ENCODE results near the gene G3BP1.
"Not testable (repeated sequence)": the region's sequence is repeated elsewhere in the genome, so short reads cannot be mapped to it uniquely, and the experiment has no call there.

G3BP1 gene

DNA sequence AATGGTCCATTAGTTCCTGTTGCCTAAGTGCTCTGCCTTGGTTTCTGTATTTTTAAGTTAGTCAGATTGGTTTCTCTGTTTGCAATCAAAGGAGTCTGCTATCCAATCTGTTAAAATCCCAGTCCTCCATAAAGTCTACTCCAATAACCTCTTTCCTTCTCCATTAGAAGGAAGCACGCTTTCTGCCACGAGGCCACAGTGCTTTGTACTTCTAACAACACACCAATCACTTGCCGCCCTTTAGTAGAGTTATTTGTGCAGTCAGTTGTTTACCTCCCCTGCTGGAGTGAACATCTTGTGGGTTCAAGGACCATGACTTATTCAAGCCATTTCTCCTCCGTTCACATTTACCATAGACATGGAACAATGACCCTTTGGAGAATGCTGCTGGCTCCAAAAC is 83.9 kb downstream of the G3BP1 start:
- no peak overlapping the region for H3K4me2 ChIP-seq (ENCODE audit: low read length)

DNA sequence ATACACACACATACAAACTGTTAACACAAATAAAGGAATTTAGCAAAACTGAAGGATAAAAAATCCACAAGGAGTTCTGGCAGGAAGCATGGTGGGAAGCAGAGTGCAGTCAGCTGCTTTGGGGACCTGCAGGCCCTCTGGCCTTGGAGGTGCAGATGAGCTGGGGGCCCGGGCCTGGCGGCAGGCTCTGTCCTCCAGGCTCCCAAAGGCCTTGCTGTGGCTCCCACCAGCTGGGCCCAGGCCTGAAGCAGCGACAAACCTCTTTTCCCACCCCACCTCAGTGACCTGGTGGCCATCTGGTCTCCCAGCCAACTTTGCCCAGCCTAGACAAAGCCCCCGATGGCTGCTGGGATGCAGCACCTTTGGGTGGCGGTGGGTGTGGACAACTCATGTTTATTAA is 85.1 kb downstream of the G3BP1 start:
- Histone ChIP-seq H3K79me2 (ENCODE audit: insufficient read depth, low read length) (no peaks in the 10 kb centered on the region), H3K27me3 (ENCODE audit: insufficient read depth, low read length) (no peaks in the 10 kb centered on the region), H3F3A (ENCODE audit: insufficient read depth, low read length) (no peaks in the 10 kb centered on the region), H3K4me3 (ENCODE audit: low read depth, low read length, poor library complexity, severe bottlenecking) (no peak overlapping the region), H4K20me1 (ENCODE audit: insufficient read depth, low read length) (no peaks in the 10 kb centered on the region), H3K9me2 (ENCODE audit: low read depth, low read length) (no peaks in the 10 kb centered on the region), H2AFZ (ENCODE audit: low read length) (no peak overlapping the region), H3K4me1 (ENCODE audit: insufficient read depth, low read length, severe bottlenecking) (no peaks in the 10 kb centered on the region), H3K9me3 (ENCODE audit: low read length) (no peaks in the 10 kb centered on the region), H3K27ac (ENCODE audit: low read depth, low read length, poor library complexity, severe bottlenecking) (no peak overlapping the region), H3K4me2 (ENCODE audit: low read length) (no peak overlapping the region), H3K36me3 (ENCODE audit: insufficient read depth, low read length) (no peaks in the 10 kb centered on the region), H3K9ac (ENCODE audit: low read length) (no peak overlapping the region)
- TF ChIP-seq, protein P1, sequence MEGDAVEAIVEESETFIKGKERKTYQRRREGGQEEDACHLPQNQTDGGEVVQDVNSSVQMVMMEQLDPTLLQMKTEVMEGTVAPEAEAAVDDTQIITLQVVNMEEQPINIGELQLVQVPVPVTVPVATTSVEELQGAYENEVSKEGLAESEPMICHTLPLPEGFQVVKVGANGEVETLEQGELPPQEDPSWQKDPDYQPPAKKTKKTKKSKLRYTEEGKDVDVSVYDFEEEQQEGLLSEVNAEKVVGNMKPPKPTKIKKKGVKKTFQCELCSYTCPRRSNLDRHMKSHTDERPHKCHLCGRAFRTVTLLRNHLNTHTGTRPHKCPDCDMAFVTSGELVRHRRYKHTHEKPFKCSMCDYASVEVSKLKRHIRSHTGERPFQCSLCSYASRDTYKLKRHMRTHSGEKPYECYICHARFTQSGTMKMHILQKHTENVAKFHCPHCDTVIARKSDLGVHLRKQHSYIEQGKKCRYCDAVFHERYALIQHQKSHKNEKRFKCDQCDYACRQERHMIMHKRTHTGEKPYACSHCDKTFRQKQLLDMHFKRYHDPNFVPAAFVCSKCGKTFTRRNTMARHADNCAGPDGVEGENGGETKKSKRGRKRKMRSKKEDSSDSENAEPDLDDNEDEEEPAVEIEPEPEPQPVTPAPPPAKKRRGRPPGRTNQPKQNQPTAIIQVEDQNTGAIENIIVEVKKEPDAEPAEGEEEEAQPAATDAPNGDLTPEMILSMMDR (IDR thresholded peaks at IDR 0.05; ENCODE audit: low read length) = no peak
- no peak for TF ChIP-seq EZH2 (IDR thresholded peaks at IDR 0.05; ENCODE audit: borderline replicate concordance, low read length)

More for the DNA sequence above, 83.9 kb downstream of the G3BP1 start:
- H3K9me3 ChIP-seq (ENCODE audit: low read length) = no peaks in the 10 kb centered on the region
- H3K79me2 ChIP-seq (ENCODE audit: insufficient read depth, low read length) = no peaks in the 10 kb centered on the region
- no peaks in the 10 kb centered on the region for H3K27me3 ChIP-seq (ENCODE audit: insufficient read depth, low read length)
- H3F3A ChIP-seq (ENCODE audit: insufficient read depth, low read length) = no peaks in the 10 kb centered on the region
- no peaks in the 10 kb centered on the region for H3K4me1 ChIP-seq (ENCODE audit: insufficient read depth, low read length, severe bottlenecking)
- no peak overlapping the region for H2AFZ ChIP-seq (ENCODE audit: low read length)
- no peaks in the 10 kb centered on the region for H3K36me3 ChIP-seq (ENCODE audit: insufficient read depth, low read length)
- H3K4me3 ChIP-seq (ENCODE audit: low read depth, low read length, poor library complexity, severe bottlenecking) = no peak overlapping the region
- H3K9ac ChIP-seq (ENCODE audit: low read length) = no peak overlapping the region
- no peak overlapping the region for H3K27ac ChIP-seq (ENCODE audit: low read depth, low read length, poor library complexity, severe bottlenecking)
- no peaks in the 10 kb centered on the region for H4K20me1 ChIP-seq (ENCODE audit: insufficient read depth, low read length)
- no peaks in the 10 kb centered on the region for H3K9me2 ChIP-seq (ENCODE audit: low read depth, low read length)
- TF ChIP-seq EZH2 (IDR thresholded peaks at IDR 0.05; ENCODE audit: borderline replicate concordance, low read length) = no peak
- TF ChIP-seq, protein P1 (IDR thresholded peaks at IDR 0.05; ENCODE audit: low read length) = no peak

DNA sequence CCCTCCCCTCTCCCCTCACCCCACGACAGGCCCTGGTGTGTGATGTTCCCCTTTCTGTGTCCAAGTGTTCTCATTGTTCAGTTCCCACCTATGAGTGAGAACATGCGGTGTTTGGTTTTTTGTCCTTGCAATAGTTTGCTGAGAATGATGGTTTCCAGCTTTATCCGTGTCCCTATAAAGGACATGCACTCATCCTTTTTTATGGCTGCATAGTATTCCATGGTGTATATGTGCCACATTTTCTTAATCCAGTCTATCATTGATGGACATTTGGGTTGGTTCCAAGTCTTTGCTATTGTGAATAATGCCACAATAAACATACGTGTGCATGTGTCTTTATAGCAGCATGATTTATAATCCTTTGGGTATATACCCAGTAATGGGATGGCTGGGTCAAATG is 89.1 kb downstream of the G3BP1 start:
- not testable (repeated sequence) for H3K36me3 ChIP-seq (ENCODE audit: insufficient read depth, low read length); H3K9ac ChIP-seq (ENCODE audit: low read length); H4K20me1 ChIP-seq (ENCODE audit: insufficient read depth, low read length); H3K4me2 ChIP-seq (ENCODE audit: low read length); H3F3A ChIP-seq (ENCODE audit: insufficient read depth, low read length); H3K79me2 ChIP-seq (ENCODE audit: insufficient read depth, low read length); H3K9me2 ChIP-seq (ENCODE audit: low read depth, low read length); H3K4me1 ChIP-seq (ENCODE audit: insufficient read depth, low read length, severe bottlenecking); H3K4me3 ChIP-seq (ENCODE audit: low read depth, low read length, poor library complexity, severe bottlenecking); H2AFZ ChIP-seq (ENCODE audit: low read length); H3K27me3 ChIP-seq (ENCODE audit: insufficient read depth, low read length); H3K27ac ChIP-seq (ENCODE audit: low read depth, low read length, poor library complexity, severe bottlenecking); H3K9me3 ChIP-seq (ENCODE audit: low read length)

All from OCI-LY1 (cell line).